DMS153 (cell line): Measurements from ENCODE around the gene ATP4B.

ENCODE experiments used
- DNase-seq: peaks from one replicate; lab custom pipeline; 2025; lab: John Stamatoyannopoulos, UW

ATP4B gene

DNA sequence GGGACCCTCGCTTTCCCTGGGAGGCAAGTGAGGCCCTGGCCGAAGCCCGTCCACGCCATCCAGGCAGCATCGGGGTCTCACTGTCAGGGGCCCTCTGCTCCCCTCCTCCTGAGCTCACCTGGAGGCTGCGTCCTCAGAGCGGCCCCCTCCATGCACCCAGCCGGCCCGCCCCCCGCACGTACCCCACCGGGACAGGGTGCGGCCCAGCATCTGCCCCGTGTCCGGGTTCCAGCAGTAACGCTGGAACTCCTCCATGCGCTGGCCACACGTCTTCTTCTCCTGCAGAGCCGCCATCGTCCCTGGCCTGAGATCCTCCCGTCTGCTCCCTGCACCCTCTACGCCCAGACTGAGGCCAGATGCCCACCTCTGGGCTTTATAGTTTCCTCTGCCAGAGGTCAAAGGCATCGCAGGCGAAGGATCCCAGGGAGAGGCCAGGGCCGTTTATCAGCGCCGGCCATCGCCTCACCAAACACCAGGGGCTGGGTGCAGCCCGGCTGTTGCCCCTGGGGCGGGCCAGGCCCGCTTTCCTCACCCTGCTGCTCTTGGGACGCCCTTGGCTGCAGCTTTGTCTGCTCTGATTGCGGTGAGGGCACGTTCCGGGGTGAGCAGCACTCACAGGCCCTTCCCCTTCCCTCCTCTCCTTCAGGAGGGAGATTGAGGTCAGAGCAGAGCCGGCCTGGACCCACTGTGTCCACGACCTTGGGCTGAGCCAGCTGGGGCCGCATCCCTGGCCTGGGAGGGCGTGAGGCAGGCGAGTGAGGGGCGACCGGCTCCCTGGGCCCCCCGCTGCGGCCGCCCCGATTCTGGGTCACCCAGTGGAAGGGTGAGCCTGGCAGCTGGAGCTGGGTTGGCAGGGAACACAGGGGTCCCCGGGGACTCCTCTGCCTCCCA, at the start of gene ATP4B:
Gene ATP4B (minus strand): TSS at position 348 of the 891 bp plus-strand sequence. CDS start 54 bp downstream, at position 294.
- DNase-seq, result no peak

DNA sequence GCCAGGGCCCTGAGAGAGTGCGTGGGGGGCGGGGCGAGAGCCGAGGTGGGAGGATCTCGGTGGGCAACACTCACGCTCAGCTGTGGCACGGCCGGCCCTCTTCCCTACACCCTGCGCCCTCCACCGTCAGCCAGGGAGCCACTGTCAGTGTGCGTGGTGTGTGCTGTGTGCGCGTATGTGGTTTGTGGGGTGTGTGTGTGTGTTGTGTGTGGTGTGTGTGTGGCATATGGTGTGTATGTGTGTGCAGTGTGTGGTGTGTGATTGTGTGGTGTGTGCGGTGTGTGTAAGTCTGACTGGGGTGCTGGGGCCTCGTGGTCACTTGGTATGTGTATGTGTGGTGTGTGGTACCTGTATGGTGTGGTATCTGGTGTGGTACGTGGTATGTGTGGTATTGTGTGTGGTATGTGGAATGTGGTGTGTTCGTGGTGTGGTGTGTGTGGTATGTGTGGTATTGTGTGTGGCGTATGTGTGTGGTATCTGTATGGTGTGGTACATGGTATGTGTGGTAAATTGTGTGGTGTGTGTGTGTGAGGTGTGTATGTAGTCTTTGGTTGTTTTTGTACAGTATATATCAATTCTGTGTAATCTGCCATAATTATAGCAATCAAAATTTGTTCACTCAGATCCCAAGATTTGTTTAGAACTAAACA, 14.1 kb upstream of the ATP4B start:
- DNase-seq, result no peak

DNA sequence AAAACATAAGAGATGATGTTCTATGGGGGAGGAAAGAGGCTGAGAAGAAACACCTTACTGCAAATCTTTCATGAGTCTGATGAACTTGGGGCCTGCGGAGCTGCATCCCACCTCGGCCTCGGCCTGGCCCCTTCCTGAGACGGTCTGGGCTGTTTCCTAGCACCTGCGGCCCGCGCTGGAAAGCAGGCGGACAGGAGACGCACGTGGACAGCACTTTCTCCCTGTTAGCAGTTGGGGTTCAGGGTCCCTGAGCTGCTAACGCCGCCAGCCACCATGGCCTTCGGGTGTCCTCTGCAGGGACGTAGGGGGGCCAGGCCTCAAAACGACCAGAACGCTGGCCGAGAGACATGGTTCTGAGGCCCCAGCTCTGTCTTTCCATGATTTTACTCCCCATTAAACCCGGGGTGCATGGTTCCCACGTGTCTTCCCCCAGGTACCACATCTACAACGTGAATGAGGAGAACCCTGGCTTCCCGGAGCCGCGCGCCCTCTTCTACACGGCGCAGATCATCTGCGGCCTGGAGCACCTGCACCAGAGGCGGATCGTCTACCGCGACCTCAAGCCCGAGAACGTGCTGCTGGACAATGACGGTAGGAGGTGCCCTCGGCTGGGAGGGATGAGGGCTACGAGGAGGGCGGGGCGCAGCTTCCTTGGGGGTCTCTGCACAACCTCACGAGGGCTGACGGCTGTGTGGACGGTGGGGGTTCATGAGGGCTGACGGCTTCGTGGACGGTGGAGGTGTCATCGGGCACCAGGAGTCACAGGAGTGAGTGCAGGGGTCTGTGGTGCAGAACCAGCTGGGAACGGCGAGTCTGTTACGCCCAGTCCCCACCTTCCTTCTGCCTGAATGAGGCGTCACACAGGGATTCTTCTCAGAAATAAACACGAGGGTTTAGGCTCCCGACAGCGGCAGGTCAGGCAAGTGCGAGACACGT, 13.3 kb upstream of the ATP4B start:
- DNase-seq, result no peak

DNA sequence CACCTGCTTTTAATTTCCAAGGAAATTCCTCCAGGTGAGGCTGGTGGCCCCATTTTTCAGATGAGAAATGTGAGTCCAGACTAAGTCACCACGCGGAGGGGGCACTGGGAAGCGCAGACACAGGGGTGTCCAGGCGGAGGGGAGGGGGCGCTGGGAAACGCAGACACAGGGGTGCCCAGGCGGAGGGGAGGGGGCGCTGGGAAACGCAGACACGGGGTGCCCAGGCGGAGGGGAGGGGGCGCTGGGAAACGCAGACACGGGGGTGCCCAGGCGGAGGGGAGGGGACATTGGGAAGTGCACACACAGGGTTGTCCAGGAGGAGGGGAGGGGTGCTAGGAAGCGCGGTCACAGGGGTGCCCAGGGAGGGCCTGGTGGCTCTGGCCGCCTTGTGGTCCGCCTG, 12.5 kb upstream of the ATP4B start:
- DNase-seq, result no peak

DNA sequence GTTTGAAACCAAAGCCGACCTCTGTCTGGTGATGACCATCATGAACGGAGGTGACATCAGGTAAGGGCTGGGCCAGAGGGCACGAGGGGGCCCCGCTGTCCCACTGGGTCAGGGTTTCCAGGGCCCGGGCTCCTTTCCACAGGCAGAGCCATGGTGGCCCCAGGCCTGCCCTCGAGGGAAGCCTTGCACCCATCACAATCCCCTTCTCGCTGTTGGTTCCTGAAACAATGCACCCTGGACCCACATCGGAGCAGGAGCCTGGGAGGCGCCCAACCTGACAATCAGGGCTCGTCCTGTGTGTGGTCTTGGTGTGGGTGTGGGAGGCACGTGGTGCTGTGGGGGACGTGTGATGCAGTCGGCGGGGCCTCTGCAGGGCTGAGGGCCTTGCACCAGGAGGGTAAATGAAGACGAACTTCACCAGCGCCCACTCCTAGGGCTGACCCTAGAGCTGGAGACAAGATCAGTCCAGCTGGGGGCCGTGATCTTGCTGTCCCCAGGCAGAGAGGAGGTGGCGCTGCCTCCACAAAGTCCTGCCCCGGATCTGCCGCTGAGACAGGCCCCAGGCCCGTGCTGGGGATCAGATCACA, 11.8 kb upstream of the ATP4B start:
- no peak for DNase-seq

DNA sequence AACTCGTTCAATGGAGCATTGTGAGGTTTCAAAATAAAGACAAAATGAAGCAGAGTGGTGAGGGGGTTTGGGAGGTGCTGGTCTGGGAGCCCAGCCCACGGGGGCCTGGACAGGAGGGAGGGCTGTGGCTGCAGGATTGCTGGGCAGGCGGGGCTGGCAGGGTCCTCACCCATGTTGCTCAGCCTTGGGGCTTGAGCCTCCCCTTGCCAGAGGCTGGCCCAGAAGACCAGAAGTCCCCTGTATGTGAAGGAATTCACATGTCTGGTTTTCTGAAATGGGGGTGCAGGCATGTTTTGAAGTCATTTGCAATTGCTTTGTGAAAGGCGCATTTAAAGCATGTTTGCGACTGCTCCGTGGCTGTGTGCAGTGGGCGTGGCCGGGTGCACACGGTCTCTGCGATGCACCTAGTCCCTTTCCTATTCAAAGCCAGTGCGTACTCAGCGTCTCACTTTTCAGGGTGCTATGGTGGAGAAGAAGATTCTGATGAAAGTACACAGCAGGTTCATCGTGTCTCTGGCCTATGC, 11.3 kb upstream of the ATP4B start:
- DNase-seq, result no peak

DNA sequence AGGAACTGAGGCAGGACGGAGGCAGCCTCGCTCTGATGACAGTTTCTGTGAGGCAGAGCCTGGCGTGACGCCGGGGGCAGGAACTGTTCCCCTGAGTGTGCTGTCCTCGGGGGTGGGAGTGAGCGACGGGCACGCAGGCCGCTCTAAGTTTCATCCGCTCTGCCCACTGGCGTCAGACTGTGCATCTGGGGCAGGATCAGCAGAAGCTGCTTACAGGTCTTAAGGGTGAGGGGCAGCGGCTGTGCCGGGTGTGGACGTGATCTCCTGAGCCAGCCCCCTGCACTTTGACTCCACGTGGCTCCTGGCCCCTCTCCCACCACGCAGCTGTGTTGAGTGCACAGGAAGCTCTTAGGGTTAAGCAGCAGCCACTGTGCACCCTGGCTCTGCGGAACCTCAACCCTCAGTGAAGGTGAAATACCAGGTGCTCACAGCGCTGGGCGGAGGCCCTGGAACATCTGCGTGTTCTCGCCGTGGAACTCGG, 10.5 kb upstream of the ATP4B start:
- DNase-seq, result no peak

DNA sequence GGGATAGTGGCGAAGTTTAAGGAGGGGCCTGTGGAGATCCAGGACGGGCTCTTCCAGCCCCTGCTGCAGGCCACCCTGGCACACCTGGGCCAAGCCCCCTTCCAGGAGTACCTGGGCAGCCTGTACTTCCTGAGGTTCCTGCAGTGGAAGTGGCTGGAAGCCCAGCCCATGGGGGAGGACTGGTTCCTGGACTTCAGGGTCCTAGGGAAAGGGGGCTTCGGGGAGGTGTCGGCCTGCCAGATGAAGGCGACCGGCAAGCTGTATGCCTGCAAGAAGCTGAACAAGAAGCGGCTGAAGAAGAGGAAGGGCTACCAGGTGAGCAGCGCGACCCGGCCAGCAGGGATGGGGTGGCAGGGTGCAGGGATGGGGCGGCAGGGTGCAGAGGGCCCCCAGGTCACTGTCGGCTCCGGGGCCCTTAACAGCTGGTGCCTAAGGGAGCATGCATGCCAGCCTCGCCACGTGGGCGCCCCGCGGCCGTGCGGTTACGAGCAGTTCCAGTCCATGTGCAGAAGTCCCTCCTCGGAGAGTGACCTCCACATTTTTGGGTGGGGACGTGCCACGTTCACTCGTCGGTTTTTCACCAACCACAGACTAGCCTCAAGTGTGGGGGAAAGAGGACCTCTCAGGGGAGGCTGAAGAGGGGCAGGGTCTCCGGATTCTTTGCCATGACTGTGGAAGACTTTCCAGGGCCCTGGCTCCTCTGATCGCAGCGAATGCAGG, 9.9 kb upstream of the ATP4B start:
- no peak for DNase-seq

DNA sequence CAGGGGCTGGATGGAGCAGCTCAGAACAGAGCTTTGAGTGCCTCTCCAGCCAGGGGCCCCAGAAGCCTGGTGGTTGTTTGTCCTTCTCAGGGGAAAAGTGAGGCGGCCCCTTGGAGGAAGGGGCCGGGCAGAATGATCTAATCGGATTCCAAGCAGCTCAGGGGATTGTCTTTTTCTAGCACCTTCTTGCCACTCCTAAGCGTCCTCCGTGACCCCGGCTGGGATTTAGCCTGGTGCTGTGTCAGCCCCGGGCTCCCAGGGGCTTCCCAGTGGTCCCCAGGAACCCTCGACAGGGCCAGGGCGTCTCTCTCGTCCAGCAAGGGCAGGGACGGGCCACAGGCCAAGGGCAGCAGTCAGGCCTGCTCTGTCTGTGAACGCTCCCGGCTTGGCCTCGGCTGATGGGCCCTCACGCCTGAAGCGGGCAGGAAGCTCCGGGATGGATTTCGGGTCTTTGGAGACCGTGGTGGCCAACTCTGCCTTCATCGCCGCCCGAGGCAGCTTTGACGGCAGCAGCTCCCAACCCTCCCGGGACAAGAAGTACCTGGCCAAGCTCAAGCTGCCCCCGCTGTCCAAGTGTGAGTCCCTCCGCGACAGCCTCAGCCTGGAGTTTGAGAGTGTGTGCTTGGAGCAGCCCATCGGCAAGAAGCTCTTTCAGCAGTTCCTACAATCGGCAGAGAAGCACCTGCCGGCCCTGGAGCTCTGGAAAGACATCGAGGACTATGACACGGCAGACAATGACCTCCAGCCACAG, 9.1 kb upstream of the ATP4B start, which contains the start of gene GRK1:
Gene GRK1 (plus strand): TSS at position 269 of the 751 bp plus-strand sequence. CDS start 168 bp downstream, at position 437.
- DNase-seq, result no peak

DNA sequence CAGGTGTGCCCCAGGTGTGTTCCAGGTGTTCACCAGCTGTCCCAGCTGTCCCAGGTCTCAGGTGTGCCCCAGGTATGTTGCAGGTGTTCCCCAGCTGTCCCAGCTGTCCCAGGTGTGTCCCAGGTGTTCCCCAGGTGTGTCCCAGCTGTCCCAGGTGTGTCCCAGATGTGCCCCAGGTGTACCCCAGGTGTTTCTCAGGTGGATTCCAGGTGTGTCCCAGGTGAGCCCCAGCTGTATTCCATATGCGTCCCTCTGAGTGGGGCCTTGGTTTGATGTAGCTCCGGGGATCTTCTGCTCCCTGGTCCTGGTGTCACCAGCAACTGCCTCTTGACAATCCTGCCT, 8.3 kb upstream of the ATP4B start:
- DNase-seq, result no peak

DNA sequence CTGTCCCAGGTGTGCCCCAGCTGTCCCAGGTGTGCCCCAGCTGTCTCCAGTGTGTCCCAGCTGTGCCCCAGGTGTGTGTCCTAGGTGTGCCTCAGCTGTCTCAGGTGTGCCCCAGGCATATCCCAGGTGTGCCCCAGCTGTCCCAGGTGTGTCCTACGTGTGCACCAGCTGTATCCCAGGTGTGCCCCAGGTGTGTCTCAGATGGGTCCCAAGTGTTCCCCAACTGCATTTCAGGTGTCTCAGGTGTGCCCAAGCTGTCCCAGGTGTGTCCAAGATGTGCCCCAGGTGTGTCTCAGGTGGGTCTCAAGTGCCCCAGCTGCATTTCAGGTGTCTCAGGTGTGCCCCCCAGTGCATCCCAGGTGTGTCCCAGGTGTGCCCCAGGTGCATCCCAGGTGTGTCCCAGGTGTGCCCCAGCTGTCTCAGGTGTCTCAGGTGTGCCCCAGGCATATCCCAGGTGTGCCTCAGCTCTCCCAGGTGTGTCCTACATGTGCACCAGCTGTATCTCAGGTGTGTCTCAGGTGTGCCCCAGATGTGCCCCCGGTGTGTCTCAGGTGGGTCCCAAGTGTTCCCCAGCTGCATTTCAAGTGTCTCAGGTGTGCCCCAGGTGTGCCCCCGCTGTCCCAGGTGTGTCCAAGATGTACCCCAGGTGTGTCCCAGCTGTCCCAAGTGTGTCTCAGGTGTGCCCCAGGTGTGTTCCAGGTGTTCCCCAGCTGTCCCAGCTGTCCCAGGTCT, 7.8 kb upstream of the ATP4B start:
- DNase-seq, result no peak

DNA sequence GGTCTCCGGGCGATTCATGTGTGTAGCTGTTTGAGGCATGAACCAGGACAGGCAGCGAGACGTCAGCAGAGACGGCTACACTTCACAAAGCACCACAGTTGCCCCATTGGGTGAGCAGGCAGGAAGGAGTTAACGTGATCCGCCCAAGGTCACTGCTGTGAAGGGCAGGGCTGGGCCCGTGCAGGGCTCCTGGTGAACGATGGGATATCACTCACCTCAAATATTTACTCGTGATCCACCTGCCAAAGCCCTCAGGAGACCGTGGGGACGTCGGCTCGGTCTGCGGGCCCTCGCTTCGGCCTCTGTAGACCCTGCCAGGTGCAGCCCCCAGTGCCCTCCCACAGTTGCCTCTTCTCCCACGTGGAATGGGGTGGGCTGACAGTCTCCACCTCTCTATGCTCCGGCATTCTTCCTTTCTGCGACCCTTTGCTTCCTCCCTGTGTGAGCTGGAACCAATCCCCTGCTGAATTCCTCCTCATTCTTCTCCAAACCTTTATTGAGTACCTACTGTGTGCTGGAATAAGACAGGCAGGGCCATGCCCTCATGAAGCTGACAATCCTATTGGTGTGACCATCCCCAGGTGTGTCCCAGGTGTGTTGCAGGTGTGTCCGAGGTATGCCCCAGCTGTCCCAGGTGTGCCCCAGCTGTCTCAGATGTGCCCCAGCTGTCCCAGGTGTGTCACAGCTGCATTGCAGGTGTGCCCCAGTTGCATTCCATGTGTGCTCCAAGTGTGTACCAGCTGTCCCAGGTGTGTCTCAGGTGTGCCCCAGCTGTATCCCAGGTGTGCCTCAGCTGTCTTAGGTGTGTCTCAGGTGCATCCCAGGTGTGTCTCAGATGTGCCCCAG, 7.0 kb upstream of the ATP4B start:
- DNase-seq, result no peak

DNA sequence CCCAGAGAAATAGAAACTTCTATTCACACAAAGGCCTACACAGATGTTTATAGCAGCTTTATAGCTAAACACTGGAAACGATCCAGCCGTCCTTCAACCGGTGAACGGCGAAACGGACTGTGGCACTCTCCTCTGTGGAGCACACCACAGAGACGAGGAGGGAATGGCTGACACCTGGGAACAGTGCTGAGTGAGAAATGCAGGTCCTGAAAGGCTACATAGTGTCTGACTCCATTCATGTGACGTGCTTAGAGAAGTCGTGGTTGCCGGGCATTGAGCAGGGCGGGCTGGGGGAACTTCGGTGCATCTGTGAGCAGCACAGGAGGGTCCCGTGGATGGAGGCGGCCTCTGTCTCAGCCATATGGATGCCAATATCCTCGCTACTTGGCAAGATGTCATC, 5.9 kb upstream of the ATP4B start:
- DNase-seq, result no peak

DNA sequence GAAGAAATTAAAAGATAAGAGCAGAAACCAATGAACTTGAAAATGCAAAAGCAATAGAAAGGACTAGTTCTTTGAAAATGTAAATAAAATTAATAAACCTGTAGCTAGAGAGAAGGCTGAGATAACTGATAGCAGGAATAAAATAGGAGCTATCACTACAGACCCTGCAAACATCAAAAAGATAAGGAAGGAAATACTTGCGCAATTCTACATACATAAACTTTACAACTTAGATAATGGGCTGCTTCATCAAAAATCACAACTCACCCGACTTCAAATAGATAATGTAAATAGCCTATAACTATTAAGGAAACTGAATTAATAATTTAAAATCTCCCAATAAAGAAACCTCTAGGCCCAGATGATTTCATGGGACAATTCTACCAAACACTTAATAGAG, 3.5 kb upstream of the ATP4B start:
- DNase-seq, result no peak

DNA sequence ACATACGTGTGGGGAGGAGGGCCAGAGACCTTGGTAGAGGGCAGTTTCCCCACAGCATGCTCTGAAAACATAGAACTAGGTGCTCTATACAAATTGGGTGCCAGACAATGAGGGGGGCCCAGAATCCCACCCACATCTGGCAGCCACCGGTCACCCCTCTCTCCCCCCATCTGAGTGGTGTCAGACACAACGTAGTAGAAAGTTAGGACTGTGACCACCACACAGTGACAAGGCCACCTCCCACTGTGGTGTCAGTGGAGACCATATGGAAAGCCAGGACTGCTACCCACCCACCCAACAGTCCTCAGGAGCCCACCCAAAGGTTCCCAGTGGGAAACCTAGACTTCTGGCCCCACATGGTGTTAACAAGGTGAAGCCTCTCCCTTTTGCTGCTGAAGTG, 2.1 kb upstream of the ATP4B start:
- no peak for DNase-seq

DNA sequence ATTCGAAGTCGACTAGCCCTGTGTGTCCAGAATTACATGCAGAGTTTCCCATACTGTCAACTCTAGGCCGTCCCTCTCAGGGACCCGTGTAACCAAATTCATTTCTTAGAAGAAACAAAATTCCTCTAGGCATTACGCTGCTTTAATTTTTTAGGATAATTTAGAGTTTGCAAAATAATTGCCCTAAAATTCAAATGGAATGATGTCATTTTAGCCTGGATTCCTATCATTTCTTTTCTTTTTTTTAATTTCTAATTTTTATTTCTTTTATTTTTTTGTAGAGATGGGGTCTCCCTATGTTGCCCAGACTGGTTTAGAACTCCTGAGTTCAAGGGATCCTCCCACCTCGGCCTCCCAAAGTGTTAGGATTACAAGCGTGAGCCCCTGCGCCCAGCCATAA, 1.3 kb upstream of the ATP4B start:
- no peak for DNase-seq

DNA sequence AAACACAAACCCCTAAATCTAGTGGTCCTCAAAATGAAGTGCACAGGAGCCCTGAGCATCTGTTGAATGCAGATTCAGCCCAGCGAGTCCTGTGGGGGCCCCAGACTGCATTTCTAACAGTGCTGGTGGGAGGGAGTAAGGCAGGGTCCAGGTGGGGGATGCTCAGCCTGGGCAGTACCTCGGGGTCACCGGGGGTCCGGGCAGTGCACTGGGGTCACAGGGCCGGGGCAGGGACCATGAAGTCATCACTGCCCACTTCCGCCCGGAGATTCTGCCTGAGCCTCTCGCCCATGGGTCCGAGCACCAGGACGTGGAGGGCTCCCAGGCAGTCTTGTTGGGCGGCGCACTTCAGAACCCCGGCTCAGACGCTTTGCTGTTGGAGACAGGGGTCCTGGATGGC, 838 bp upstream of the ATP4B start:
- DNase-seq, result no peak

DNA sequence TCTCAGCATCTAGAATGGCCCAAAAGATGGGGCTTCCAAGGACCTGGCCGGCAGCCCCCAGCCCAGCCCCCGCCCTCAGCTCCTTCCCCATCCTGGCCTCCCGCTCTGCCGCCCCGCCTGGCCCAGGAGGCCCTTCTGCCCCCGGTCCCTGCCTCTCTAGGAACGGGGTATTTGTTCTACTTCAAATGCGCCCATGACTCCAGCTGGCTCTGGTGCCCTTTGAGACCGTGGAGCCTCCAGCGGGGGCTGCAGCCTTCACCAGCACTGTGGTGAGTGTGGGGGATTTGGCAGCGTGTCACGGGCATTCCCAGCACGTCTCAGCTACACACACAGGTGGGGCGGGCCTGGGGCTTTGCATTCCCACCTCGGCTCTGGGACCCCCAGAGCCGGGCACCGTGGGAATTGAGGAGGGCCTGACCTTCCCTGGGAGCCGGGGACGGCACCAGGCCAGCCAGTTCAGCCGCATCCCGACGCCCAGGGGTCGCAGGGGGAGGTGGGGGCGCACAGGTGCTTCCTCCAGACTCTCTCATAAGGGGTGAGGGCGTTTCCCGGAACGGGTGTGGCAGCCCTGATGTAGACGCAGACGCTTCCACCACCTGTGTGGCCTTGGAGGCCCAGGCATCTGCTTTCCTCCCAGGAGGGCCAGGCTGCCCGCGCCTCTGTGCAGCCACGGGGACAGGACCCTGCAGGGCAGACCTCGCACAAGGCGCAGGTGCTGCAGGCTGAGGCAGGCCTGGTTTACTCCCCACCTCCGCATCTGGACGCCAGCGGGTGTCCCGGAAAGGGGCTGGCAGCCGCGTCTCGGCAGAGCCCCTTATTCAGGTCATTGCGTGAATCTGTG, 947 bp downstream of the ATP4B start:
- DNase-seq, result no peak
